BLaER1 treated with 17β-estradiol and CSF1 and Interleukin-3, amounts not matched to agents 10 nM and 100 nM (cell line): ENCODE data around the gene EFTUD2.

ENCODE experiments used
- H3K27ac ChIP-seq, 11 experiments: shearing (Covaris generic); formaldehyde crosslinking; 2 replicates each; pipeline ENCODE4 v1.8.1; 2022
- H3K27me3 ChIP-seq, 11 experiments: shearing (Covaris generic); formaldehyde crosslinking; 2 replicates each; pipeline ENCODE4 v1.8.1; 2022
- H3K36me3 ChIP-seq, 11 experiments: shearing (Covaris generic); formaldehyde crosslinking; 2 replicates each; pipeline ENCODE4 v1.8.1; 2022
- H3K4me1 ChIP-seq, 10 experiments: shearing (Covaris generic); formaldehyde crosslinking; 2 replicates each; pipeline ENCODE4 v1.8.1; 2022
- H3K4me2 ChIP-seq, 11 experiments: shearing (Covaris generic); formaldehyde crosslinking; 2 replicates each; pipeline ENCODE4 v1.8.1; 2022
- H3K4me3 ChIP-seq, 10 experiments: shearing (Covaris generic); formaldehyde crosslinking; 2 replicates each; pipeline ENCODE4 v1.8.1; 2022
- H3K9ac ChIP-seq, 11 experiments: shearing (Covaris generic); formaldehyde crosslinking; 2 replicates each; pipeline ENCODE4 v1.8.1; 2022
- H3K9me3 ChIP-seq, 11 experiments: shearing (Covaris generic); formaldehyde crosslinking; replicated peaks in 1 of 11; 2 replicates each; pipeline ENCODE4 v1.8.1; 2022
- H4K20me1 ChIP-seq, 11 experiments: shearing (Covaris generic); formaldehyde crosslinking; 2 replicates each; pipeline ENCODE4 v1.8.1; 2022
- Cebpa-rat ChIP-seq, 11 experiments: shearing (Covaris generic); IDR thresholded peaks; 2 replicates each; pipeline ENCODE4 v1.8.1; 2022

EFTUD2 gene

GRCh38 chr17:44863061-44863918, 36.0 kb downstream of the EFTUD2 start:
- no peak for TF ChIP-seq Cebpa-rat (IDR thresholded peaks at IDR 0.05)

GRCh38 chr17:44862278-44862914, 36.8 kb downstream of the EFTUD2 start:
- Histone ChIP-seq H3K36me3 (peaks cover 90 to 99% (median 96%) of the 10 kb centered on the region in 11 experiments), H3K9ac (no peak overlapping the region), H4K20me1 (peaks cover 3 to 57% (median 22%) of the 10 kb centered on the region in 11 experiments; a peak in 19 of 22 replicates), H3K4me1 (peaks cover 0 to 19% (median 13%) of the 10 kb centered on the region in 10 experiments; a peak in 14 of 20 replicates), H3K4me2 (no peak overlapping the region), H3K27me3 (no peaks in the 10 kb centered on the region), H3K4me3 (no peak overlapping the region), H3K9me3 (no peaks in the 10 kb centered on the region), H3K27ac (no peak overlapping the region)
- no peak for TF ChIP-seq Cebpa-rat (IDR thresholded peaks at IDR 0.05)

More at GRCh38 chr17:44863061-44863918, 36.0 kb downstream of the EFTUD2 start:
- Histone ChIP-seq H3K4me3 (no peak overlapping the region), H3K4me1 (peaks cover 0 to 10% (median 4%) of the 10 kb centered on the region in 10 experiments; a peak in 14 of 20 replicates), H3K9me3 (no peaks in the 10 kb centered on the region), H4K20me1 (peaks cover 0 to 52% (median 17%) of the 10 kb centered on the region in 11 experiments; a peak in 17 of 22 replicates), H3K4me2 (no peak overlapping the region), H3K36me3 (peaks cover 95 to 100% (median 97%) of the 10 kb centered on the region in 11 experiments), H3K27me3 (no peaks in the 10 kb centered on the region), H3K9ac (no peak overlapping the region), H3K27ac (no peak overlapping the region)

GRCh38 chr17:44859701-44860100, 39.5 kb downstream of the EFTUD2 start:
- no peak overlapping the region for H3K4me2 ChIP-seq
- no peak for TF ChIP-seq Cebpa-rat (IDR thresholded peaks at IDR 0.05)
- H4K20me1 ChIP-seq: peaks cover 0 to 55% (median 17%) of the 10 kb centered on the region in 11 experiments; a peak in 17 of 22 replicates
- H3K36me3 ChIP-seq: peaks cover 88 to 100% (median 100%) of the 10 kb centered on the region in 11 experiments
- H3K4me3 ChIP-seq: no peak overlapping the region
- peaks cover 0 to 46% (median 31%) of the 10 kb centered on the region in 10 experiments; a peak in 14 of 20 replicates for H3K4me1 ChIP-seq
- no peaks in the 10 kb centered on the region for H3K9me3 ChIP-seq
- H3K9ac ChIP-seq: no peak overlapping the region
- H3K27me3 ChIP-seq: no peaks in the 10 kb centered on the region
- no peak overlapping the region for H3K27ac ChIP-seq

GRCh38 chr17:44854192-44854591, 45.1 kb downstream of the EFTUD2 start:
- Histone ChIP-seq H3K9me3 (no peaks in the 10 kb centered on the region), H3K4me1 (peaks cover 4 to 99% (median 72%) of the 10 kb centered on the region in 10 experiments; a peak in 19 of 20 replicates), H3K27ac (0 out of 22 replicates have a peak overlapping the region, but pooled peaks of 1 of the 11 experiments have one; percentile 19), H3K27me3 (no peaks in the 10 kb centered on the region), H3K36me3 (peaks cover 73 to 100% (median 94%) of the 10 kb centered on the region in 11 experiments), H3K4me3 (no peak overlapping the region), H4K20me1 (peaks cover 0 to 76% (median 36%) of the 10 kb centered on the region in 11 experiments; a peak in 17 of 22 replicates), H3K9ac (peak overlapping the region in 1 of 11 experiments; percentile 19; a peak in 1 of 22 replicates), H3K4me2 (peak overlapping the region in 3 of 11 experiments; percentile 30 to 85 (median 81); a peak in 4 of 22 replicates)
- TF ChIP-seq Cebpa-rat (IDR thresholded peaks at IDR 0.05): no peak

DNA sequence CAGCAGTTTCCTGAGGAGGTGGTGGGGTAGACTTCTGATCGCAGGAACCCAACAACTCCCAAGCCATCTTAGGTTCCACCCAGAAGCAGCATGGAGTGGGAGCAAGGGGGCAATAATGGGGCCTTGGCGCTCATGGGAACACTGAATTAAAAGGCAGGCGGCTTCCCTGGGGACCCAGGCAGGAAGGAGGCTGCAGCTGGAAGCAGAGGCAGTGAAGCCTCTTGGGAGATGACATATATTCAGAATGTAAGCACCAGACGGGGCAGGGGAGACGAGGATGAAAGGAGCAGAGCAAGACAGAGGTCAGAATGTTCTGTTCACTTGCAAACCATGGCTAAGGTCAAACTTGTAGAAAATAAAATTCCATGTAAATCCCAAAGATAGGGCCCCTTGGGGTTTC, 48.6 kb downstream of the EFTUD2 start:
- H3K36me3 ChIP-seq: peaks cover 55 to 75% (median 73%) of the 10 kb centered on the region in 11 experiments
- peak overlapping the region in 9 of 11 experiments; percentile 50 to 95 (median 84); a peak in 20 of 22 replicates for H3K4me2 ChIP-seq
- no peak for TF ChIP-seq Cebpa-rat (IDR thresholded peaks at IDR 0.05)
- peak overlapping the region in 8 of 11 experiments; percentile 20 to 73 (median 53); a peak in 13 of 22 replicates for H3K27ac ChIP-seq
- H3K4me3 ChIP-seq: peak overlapping the region in 6 of 10 experiments; percentile 7 to 45 (median 30); a peak in 8 of 20 replicates
- peaks cover 5 to 99% (median 63%) of the 10 kb centered on the region in 10 experiments; a peak in 19 of 20 replicates for H3K4me1 ChIP-seq
- no peaks in the 10 kb centered on the region for H3K27me3 ChIP-seq
- H3K9ac ChIP-seq: peak overlapping the region in 9 of 11 experiments; percentile 1 to 71 (median 30); a peak in 11 of 22 replicates
- H4K20me1 ChIP-seq: peaks cover 0 to 56% (median 21%) of the 10 kb centered on the region in 11 experiments; a peak in 16 of 22 replicates
- no peaks in the 10 kb centered on the region for H3K9me3 ChIP-seq

GRCh38 chr17:44850025-44850424, 49.2 kb downstream of the EFTUD2 start:
- H3K27ac ChIP-seq: peak overlapping the region in 7 of 11 experiments; percentile 27 to 73 (median 70); a peak in 12 of 22 replicates
- H3K4me2 ChIP-seq: peak overlapping the region; percentile 19 to 95 (median 81); a peak in 18 of 22 replicates
- H3K9ac ChIP-seq: peak overlapping the region in 9 of 11 experiments; percentile 1 to 71 (median 30); a peak in 10 of 22 replicates
- peaks cover 49 to 70% (median 67%) of the 10 kb centered on the region in 11 experiments for H3K36me3 ChIP-seq
- H3K9me3 ChIP-seq: no peaks in the 10 kb centered on the region
- no peaks in the 10 kb centered on the region for H3K27me3 ChIP-seq
- no peak for TF ChIP-seq Cebpa-rat (IDR thresholded peaks at IDR 0.05)
- peak overlapping the region in 5 of 10 experiments; percentile 7 to 45 (median 21); a peak in 6 of 20 replicates for H3K4me3 ChIP-seq
- peaks cover 0 to 53% (median 21%) of the 10 kb centered on the region in 11 experiments; a peak in 16 of 22 replicates for H4K20me1 ChIP-seq
- peaks cover 5 to 99% (median 65%) of the 10 kb centered on the region in 10 experiments; a peak in 19 of 20 replicates for H3K4me1 ChIP-seq

DNA sequence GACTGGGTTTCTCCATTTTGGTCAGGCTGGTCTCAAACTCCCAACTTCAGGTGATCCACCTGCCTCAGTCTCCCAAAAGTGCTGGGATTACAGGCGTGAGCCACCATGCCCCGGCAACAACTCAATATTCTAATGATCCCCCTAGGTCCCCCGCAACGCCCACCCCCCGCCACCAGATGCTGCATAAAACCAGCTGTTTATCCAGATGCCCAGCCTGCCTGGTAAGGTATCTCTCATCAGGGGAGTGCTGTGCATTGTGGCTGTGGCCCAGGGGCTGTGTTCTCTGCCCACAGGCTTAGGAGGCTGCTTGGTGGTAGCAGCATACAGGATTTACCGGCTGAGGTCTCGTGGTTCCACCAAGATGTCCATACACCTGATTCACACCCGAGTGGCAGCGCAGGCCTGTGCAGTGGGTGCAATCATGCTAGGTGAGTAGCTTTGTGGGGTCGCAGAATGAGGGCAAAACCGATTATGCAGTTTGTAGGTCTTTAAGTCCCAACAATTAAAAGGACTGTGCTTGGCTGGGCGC, 50.2 kb downstream of the EFTUD2 start:
- Histone ChIP-seq H3K9ac (peak overlapping the region in 4 of 11 experiments; percentile 56 to 71 (median 64); a peak in 7 of 22 replicates), H3K4me2 (peak overlapping the region in 8 of 11 experiments; percentile 78 to 95 (median 86); a peak in 16 of 22 replicates), H3K4me3 (no peak overlapping the region), H3K27me3 (no peaks in the 10 kb centered on the region), H3K4me1 (peaks cover 5 to 99% (median 69%) of the 10 kb centered on the region in 10 experiments; a peak in 19 of 20 replicates), H3K36me3 (peaks cover 39 to 60% (median 57%) of the 10 kb centered on the region in 11 experiments), H4K20me1 (peaks cover 0 to 43% (median 21%) of the 10 kb centered on the region in 11 experiments; a peak in 16 of 22 replicates), H3K27ac (peak overlapping the region in 5 of 11 experiments; percentile 3 to 73 (median 71); a peak in 6 of 22 replicates), H3K9me3 (no peaks in the 10 kb centered on the region)
- TF ChIP-seq Cebpa-rat (IDR thresholded peaks at IDR 0.05): no peak
